Measurements from ENCODE around the gene RALGAPB. TPM values are rescaled to one million over a fixed set of nuclear protein-coding genes. Genes with fewer than 3 reads are reported as not detected.

The RALGAPB gene
- total and polyA plus RNA-seq, 2 experiments from 2014 or later, result 10.2 to 40.4 TPM

DNA sequence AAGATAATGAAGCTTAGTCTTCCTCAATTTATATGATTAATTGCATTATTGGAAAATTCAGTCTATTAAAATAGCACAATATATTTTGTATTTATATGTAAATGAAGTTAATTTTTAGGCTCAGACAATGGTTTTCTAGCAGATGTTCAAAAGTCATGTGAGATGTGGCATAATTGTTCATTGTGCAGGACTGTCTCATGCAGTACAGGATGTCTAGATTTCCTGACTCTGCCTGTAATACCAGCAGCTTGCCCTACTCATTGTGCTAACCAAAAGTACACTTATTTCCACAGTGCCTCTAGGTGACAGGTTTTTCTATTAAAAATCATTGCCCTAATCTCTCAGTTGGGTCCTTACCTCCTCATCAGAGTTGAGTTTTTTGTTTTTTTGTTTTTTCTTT lies 12.4 kb downstream of the RALGAPB start:
- Histone ChIP-seq H3K79me2 (replicated peaks; ENCODE audit: insufficient read depth) (peaks cover 78% of the 10 kb centered on the region), H3F3A (replicated peaks; ENCODE audit: low read depth) (no peaks in the 10 kb centered on the region), H3K9me2 (ENCODE audit: insufficient read depth) (no peaks in the 10 kb centered on the region), H4K20me1 (replicated peaks; ENCODE audit: insufficient read depth) (peaks cover 20% of the 10 kb centered on the region), H3K27me3 (ENCODE audit: insufficient read depth) (no peaks in the 10 kb centered on the region), H3K27ac (ENCODE audit: low read depth) (no peak overlapping the region), H3K4me1 (ENCODE audit: insufficient read depth) (no peaks in the 10 kb centered on the region), H3K36me3 (ENCODE audit: insufficient read depth) (no peaks in the 10 kb centered on the region; the same call in 1 of the 2 replicates), H3K4me2 (no peak overlapping the region), H3K4me3 (no peak overlapping the region), H2AFZ (no peak overlapping the region)
- no peak for TF ChIP-seq NANOG (IDR thresholded peaks at IDR 0.05; ENCODE audit: borderline replicate concordance)
- TF ChIP-seq, protein P1, sequence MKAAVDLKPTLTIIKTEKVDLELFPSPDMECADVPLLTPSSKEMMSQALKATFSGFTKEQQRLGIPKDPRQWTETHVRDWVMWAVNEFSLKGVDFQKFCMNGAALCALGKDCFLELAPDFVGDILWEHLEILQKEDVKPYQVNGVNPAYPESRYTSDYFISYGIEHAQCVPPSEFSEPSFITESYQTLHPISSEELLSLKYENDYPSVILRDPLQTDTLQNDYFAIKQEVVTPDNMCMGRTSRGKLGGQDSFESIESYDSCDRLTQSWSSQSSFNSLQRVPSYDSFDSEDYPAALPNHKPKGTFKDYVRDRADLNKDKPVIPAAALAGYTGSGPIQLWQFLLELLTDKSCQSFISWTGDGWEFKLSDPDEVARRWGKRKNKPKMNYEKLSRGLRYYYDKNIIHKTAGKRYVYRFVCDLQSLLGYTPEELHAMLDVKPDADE (IDR thresholded peaks at IDR 0.05), result no peak
- no peak for TF ChIP-seq STAT1 (IDR thresholded peaks at IDR 0.05; ENCODE audit: unreplicated experiment)
- TF ChIP-seq ZNF114 (CRISPR knock-in tag; IDR thresholded peaks at IDR 0.05), result no peak
- no peak for TF ChIP-seq CREB1 (CRISPR knock-in tag; IDR thresholded peaks at IDR 0.05; ENCODE audit: low read depth)
- TF ChIP-seq JUNB (IDR thresholded peaks at IDR 0.05; ENCODE audit: unreplicated experiment), result no peak
- Mint-ChIP-seq H3K27ac (no peak overlapping the region), H3K27me3 (ENCODE audit: insufficient read depth, low read depth, poor library complexity) (peaks cover 2% of the 10 kb centered on the region), H3K9me3 (no peaks in the 10 kb centered on the region), H3K4me3 (no peak overlapping the region), H3K36me3 (ENCODE audit: low read depth) (peaks cover 19% of the 10 kb centered on the region), H3K4me1 (no peaks in the 10 kb centered on the region)
- no peak for DNase-seq (ENCODE audit: low spot score)
- no peak for ATAC-seq

DNA sequence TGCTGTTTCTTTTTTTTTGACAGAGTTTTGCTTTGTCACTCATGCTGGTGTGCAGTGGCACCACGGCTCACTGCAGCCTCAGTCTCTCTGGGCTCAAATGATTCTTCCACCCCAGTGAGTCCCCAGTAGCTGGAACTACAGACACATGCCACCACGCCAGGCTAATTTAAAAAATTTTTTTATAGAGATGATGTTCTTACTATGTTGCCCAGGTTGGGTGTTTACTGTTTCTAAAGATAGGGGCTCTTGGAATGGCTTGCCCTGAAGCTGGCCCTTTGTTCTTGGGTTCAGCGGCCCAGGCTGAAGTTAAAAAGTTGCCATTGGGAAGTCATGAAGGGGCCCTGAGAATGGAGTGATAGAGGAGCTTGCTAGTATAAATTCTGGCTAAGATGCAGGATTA lies 16.5 kb downstream of the RALGAPB start:
- no peak for ATAC-seq
- Histone ChIP-seq H2AFZ (no peak overlapping the region), H3K4me2 (no peak overlapping the region), H3K79me2 (replicated peaks; ENCODE audit: insufficient read depth) (peaks cover 45% of the 10 kb centered on the region), H3K9me2 (ENCODE audit: insufficient read depth) (no peaks in the 10 kb centered on the region), H3K27ac (ENCODE audit: low read depth) (no peak overlapping the region), H4K20me1 (replicated peaks; ENCODE audit: insufficient read depth) (peaks cover 17% of the 10 kb centered on the region; the same call in 1 of the 2 replicates), H3F3A (replicated peaks; ENCODE audit: low read depth) (no peaks in the 10 kb centered on the region), H3K36me3 (ENCODE audit: insufficient read depth) (peaks cover 3% of the 10 kb centered on the region; the same call in 1 of the 2 replicates), H3K4me3 (no peak overlapping the region), H3K4me1 (ENCODE audit: insufficient read depth) (no peaks in the 10 kb centered on the region), H3K27me3 (ENCODE audit: insufficient read depth) (no peaks in the 10 kb centered on the region)
- Mint-ChIP-seq H3K4me1 (no peaks in the 10 kb centered on the region), H3K4me3 (no peak overlapping the region), H3K9me3 (no peaks in the 10 kb centered on the region), H3K36me3 (ENCODE audit: low read depth) (peaks cover 25% of the 10 kb centered on the region; the same call in 2 of the 3 replicates), H3K27ac (no peak overlapping the region), H3K27me3 (ENCODE audit: insufficient read depth, low read depth, poor library complexity) (no peaks in the 10 kb centered on the region)
- no peak for DNase-seq (ENCODE audit: low spot score)
- TF ChIP-seq ZNF114 (CRISPR knock-in tag; IDR thresholded peaks at IDR 0.05), result no peak
- TF ChIP-seq JUNB (IDR thresholded peaks at IDR 0.05; ENCODE audit: unreplicated experiment), result no peak
- TF ChIP-seq EZH2phosphoT487 (IDR thresholded peaks at IDR 0.05; ENCODE audit: unreplicated experiment), result no peak
- TF ChIP-seq, protein P2, sequence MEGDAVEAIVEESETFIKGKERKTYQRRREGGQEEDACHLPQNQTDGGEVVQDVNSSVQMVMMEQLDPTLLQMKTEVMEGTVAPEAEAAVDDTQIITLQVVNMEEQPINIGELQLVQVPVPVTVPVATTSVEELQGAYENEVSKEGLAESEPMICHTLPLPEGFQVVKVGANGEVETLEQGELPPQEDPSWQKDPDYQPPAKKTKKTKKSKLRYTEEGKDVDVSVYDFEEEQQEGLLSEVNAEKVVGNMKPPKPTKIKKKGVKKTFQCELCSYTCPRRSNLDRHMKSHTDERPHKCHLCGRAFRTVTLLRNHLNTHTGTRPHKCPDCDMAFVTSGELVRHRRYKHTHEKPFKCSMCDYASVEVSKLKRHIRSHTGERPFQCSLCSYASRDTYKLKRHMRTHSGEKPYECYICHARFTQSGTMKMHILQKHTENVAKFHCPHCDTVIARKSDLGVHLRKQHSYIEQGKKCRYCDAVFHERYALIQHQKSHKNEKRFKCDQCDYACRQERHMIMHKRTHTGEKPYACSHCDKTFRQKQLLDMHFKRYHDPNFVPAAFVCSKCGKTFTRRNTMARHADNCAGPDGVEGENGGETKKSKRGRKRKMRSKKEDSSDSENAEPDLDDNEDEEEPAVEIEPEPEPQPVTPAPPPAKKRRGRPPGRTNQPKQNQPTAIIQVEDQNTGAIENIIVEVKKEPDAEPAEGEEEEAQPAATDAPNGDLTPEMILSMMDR (conservative IDR thresholded peaks at IDR 0.05; ENCODE audit: low read depth in 2 of 2), result no peak
- TF ChIP-seq, protein P1 (IDR thresholded peaks at IDR 0.05), result no peak
- TF ChIP-seq, protein P3, sequence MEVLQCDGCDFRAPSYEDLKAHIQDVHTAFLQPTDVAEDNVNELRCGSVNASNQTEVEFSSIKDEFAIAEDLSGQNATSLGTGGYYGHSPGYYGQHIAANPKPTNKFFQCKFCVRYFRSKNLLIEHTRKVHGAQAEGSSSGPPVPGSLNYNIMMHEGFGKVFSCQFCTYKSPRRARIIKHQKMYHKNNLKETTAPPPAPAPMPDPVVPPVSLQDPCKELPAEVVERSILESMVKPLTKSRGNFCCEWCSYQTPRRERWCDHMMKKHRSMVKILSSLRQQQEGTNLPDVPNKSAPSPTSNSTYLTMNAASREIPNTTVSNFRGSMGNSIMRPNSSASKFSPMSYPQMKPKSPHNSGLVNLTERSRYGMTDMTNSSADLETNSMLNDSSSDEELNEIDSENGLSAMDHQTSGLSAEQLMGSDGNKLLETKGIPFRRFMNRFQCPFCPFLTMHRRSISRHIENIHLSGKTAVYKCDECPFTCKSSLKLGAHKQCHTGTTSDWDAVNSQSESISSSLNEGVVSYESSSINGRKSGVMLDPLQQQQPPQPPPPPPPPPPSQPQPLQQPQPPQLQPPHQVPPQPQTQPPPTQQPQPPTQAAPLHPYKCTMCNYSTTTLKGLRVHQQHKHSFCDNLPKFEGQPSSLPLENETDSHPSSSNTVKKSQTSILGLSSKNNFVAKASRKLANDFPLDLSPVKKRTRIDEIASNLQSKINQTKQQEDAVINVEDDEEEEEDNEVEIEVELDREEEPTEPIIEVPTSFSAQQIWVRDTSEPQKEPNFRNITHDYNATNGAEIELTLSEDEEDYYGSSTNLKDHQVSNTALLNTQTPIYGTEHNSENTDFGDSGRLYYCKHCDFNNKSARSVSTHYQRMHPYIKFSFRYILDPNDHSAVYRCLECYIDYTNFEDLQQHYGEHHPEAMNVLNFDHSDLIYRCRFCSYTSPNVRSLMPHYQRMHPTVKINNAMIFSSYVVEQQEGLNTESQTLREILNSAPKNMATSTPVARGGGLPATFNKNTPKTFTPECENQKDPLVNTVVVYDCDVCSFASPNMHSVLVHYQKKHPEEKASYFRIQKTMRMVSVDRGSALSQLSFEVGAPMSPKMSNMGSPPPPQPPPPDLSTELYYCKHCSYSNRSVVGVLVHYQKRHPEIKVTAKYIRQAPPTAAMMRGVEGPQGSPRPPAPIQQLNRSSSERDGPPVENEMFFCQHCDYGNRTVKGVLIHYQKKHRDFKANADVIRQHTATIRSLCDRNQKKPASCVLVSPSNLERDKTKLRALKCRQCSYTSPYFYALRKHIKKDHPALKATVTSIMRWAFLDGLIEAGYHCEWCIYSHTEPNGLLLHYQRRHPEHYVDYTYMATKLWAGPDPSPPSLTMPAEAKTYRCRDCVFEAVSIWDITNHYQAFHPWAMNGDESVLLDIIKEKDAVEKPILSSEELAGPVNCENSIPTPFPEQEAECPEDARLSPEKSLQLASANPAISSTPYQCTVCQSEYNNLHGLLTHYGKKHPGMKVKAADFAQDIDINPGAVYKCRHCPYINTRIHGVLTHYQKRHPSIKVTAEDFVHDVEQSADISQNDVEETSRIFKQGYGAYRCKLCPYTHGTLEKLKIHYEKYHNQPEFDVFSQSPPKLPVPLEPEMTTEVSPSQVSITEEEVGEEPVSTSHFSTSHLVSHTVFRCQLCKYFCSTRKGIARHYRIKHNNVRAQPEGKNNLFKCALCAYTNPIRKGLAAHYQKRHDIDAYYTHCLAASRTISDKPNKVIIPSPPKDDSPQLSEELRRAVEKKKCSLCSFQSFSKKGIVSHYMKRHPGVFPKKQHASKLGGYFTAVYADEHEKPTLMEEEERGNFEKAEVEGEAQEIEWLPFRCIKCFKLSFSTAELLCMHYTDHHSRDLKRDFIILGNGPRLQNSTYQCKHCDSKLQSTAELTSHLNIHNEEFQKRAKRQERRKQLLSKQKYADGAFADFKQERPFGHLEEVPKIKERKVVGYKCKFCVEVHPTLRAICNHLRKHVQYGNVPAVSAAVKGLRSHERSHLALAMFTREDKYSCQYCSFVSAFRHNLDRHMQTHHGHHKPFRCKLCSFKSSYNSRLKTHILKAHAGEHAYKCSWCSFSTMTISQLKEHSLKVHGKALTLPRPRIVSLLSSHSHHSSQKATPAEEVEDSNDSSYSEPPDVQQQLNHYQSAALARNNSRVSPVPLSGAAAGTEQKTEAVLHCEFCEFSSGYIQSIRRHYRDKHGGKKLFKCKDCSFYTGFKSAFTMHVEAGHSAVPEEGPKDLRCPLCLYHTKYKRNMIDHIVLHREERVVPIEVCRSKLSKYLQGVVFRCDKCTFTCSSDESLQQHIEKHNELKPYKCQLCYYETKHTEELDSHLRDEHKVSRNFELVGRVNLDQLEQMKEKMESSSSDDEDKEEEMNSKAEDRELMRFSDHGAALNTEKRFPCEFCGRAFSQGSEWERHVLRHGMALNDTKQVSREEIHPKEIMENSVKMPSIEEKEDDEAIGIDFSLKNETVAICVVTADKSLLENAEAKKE (CRISPR knock-in tag; IDR thresholded peaks at IDR 0.05), result no peak
- TF ChIP-seq EZH2 (IDR thresholded peaks at IDR 0.05; ENCODE audit: low read depth, unreplicated experiment), result no peak
- TF ChIP-seq STAT1 (IDR thresholded peaks at IDR 0.05; ENCODE audit: unreplicated experiment), result no peak
- TF ChIP-seq CREB1 (CRISPR knock-in tag; IDR thresholded peaks at IDR 0.05; ENCODE audit: low read depth), result no peak
- no peak for TF ChIP-seq NANOG (IDR thresholded peaks at IDR 0.05; ENCODE audit: borderline replicate concordance)

Data from GM23338 (cell line).